RWPE1 (cell line): ENCODE measurements around the gene TPRG1L.
"Not testable (repeated sequence)": the region's sequence is repeated elsewhere in the genome, so short reads cannot be mapped to it uniquely, and the experiment has no call there.

Experiments used
- CTCF ChIA-PET: fragments of 350-600 bp; sonication (Branson Sonifier 250); formaldehyde crosslinking; extraction: SDS; loops from one replicate; lab custom pipeline; 2021; lab: Yijun Ruan, JAX
- POLR2A ChIA-PET: fragments of 400-600 bp; formaldehyde crosslinking; extraction: SDS; loops from one replicate; lab custom pipeline; 2020; ENCODE audit warnings: antibody characterized with exemption; ENCODE audit not compliant: low non-redundant PET; lab: Yijun Ruan, JAX
- DNase-seq: peaks from one replicate; pipeline ENCODE4 v3.0.0; 2012; ENCODE audit warnings: low spot score
- H3K27ac ChIP-seq: fragments of 450-650 bp; 2 replicates; pipeline ENCODE4 v1.5.1; 2017
- CTCF ChIP-seq: fragments of 450-650 bp; conservative IDR thresholded peaks from 2 replicates; pipeline ENCODE4 v1.5.1; 2017; ENCODE audit warnings: low read depth, mild to moderate bottlenecking

Gene TPRG1L

GRCh38 chr1:3624200-3625136 lies at the start of gene TPRG1L:
TSS of gene TPRG1L (plus strand) at chr1:3625015. CDS start at chr1:3625073, 58 bp downstream.
- ChIA-PET CTCF (interaction anchor here (0.7 to 1.8 kb wide), 5 partner anchors 59 to 1335 kb away, joined by 3 to 8 read pairs (median 3); no protein-coding TSS in a partner anchor), POLR2A (no interaction called here)
- no peak for TF ChIP-seq CTCF
- peak; percentile 99 for DNase-seq
- H3K27ac ChIP-seq: peak within 1 kb of the TSS; percentile 80

GRCh38 chr1:3575515-3575914 lies 49.3 kb upstream of the TPRG1L start:
- CTCF ChIA-PET: interaction anchor here (1.3 kb wide), 1 partner anchor 10 kb away, joined by 6 read pairs; no protein-coding TSS in a partner anchor
- DNase-seq, H3K27ac ChIP-seq, POLR2A ChIA-PET: not testable (repeated sequence)

- no peak for DNase-seq
- CTCF ChIA-PET: interaction anchor here (0.7 to 1.3 kb wide), 3 partner anchors 11 to 123 kb away, joined by 3 to 6 read pairs (median 5); no protein-coding TSS in a partner anchor
- TF ChIP-seq CTCF: no peak
- POLR2A ChIA-PET: no interaction called here
- H3K27ac ChIP-seq: no peak overlapping the region; the same call in 1 of the 2 replicates
Measured at GRCh38 chr1:3575993-3576392, 48.8 kb upstream of the TPRG1L start.

GRCh38 chr1:3577300-3577699 lies 47.5 kb upstream of the TPRG1L start:
- DNase-seq: no peak
- ChIA-PET POLR2A (no interaction called here), CTCF (no interaction called here)
- no peak for TF ChIP-seq CTCF
- H3K27ac ChIP-seq: no peak overlapping the region

GRCh38 chr1:3577711-3578432 lies 46.9 kb upstream of the TPRG1L start:
- no peak for DNase-seq
- CTCF ChIA-PET: interaction anchor here (0.9 to 1.3 kb wide), 2 partner anchors 11 to 1013 kb away, joined by 4 to 5 read pairs; no protein-coding TSS in a partner anchor
- TF ChIP-seq CTCF: no peak
- no peak overlapping the region for H3K27ac ChIP-seq
- POLR2A ChIA-PET: no interaction called here

GRCh38 chr1:3578433-3578805 lies 46.4 kb upstream of the TPRG1L start:
- no peak for TF ChIP-seq CTCF
- DNase-seq: no peak
- no peak overlapping the region for H3K27ac ChIP-seq
- CTCF ChIA-PET: interaction anchor here (0.6 to 1.3 kb wide), 3 partner anchors 10 to 1012 kb away, joined by 3 to 5 read pairs (median 4); no protein-coding TSS in a partner anchor
- POLR2A ChIA-PET: no interaction called here
